ENCODE results near the gene PRPS1. TPM values are rescaled to one million over a fixed set of nuclear protein-coding genes. Genes with fewer than 3 reads are reported as not detected.
"Not testable (repeated sequence)": the region's sequence is repeated elsewhere in the genome, so short reads cannot be mapped to it uniquely, and the experiment has no call there.

Gene PRPS1
- total RNA-seq, 2 donors from 2014 or later = 19.0 to 23.8 TPM

DNA sequence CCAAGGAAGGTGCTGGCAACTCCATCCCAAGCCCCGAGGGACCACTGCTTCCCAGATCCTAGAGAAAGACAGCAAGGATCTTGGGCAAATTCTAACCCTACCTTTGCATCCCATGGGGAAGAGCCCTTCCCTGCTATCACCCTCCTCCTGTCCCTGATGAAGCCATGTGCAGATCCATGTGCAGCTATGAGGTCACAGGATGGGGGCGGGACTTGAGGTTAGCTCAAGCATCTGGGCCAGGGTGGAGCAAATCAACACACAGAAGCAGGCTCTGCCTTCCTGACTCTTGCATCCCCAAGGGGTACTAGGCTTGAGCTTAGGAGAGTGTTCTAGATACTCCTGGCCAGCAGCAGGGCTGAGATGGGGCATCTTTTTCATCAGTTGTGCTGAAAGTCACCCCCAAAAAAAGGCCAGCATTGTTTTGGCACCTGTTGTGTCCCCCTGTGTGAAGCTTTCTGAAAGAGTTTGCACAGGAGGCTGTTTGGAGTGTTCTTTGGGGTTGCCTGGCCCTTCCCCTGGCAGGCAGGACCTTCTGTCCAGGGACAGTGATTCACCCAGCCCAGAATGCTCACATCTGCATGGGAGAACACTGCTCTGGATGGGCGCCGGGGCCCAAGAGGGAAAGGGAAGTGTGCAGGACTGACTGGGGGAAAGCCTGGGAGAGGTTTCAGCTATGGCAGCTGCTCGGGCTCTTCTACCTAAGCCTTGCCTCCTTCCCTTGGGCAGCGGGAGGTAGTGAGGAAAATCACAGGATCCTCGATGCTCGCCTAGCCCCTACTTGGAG lies 50.8 kb downstream of the PRPS1 start:
- TF ChIP-seq, protein P1, sequence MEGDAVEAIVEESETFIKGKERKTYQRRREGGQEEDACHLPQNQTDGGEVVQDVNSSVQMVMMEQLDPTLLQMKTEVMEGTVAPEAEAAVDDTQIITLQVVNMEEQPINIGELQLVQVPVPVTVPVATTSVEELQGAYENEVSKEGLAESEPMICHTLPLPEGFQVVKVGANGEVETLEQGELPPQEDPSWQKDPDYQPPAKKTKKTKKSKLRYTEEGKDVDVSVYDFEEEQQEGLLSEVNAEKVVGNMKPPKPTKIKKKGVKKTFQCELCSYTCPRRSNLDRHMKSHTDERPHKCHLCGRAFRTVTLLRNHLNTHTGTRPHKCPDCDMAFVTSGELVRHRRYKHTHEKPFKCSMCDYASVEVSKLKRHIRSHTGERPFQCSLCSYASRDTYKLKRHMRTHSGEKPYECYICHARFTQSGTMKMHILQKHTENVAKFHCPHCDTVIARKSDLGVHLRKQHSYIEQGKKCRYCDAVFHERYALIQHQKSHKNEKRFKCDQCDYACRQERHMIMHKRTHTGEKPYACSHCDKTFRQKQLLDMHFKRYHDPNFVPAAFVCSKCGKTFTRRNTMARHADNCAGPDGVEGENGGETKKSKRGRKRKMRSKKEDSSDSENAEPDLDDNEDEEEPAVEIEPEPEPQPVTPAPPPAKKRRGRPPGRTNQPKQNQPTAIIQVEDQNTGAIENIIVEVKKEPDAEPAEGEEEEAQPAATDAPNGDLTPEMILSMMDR (IDR thresholded peaks at IDR 0.05) = no peak
- H3K27ac ChIP-seq = peak overlapping the region; percentile 81 to 86
- DNase-seq (ENCODE audit: low spot score) = peak; percentile 93
- peaks cover 0 to 59% of the 10 kb centered on the region in 2 donors for H3K4me1 ChIP-seq
- H3K27me3 ChIP-seq = no peaks in the 10 kb centered on the region
- no peaks in the 10 kb centered on the region for H3K9me3 ChIP-seq
- no peaks in the 10 kb centered on the region for H3K36me3 ChIP-seq
- H3K4me3 ChIP-seq = no peak overlapping the region

GRCh38 chrX:107682256-107682655 lies 53.9 kb downstream of the PRPS1 start:
- H3K36me3 ChIP-seq = no peaks in the 10 kb centered on the region
- no peak overlapping the region for H3K4me3 ChIP-seq
- TF ChIP-seq, protein P1 (IDR thresholded peaks at IDR 0.05) = no peak
- H3K27ac ChIP-seq = peak overlapping the region; percentile 57 to 66
- no peaks in the 10 kb centered on the region for H3K9me3 ChIP-seq
- no peak for DNase-seq (ENCODE audit: low spot score)
- H3K27me3 ChIP-seq = no peaks in the 10 kb centered on the region
- H3K4me1 ChIP-seq = peaks cover 0 to 57% of the 10 kb centered on the region in 2 donors

DNA sequence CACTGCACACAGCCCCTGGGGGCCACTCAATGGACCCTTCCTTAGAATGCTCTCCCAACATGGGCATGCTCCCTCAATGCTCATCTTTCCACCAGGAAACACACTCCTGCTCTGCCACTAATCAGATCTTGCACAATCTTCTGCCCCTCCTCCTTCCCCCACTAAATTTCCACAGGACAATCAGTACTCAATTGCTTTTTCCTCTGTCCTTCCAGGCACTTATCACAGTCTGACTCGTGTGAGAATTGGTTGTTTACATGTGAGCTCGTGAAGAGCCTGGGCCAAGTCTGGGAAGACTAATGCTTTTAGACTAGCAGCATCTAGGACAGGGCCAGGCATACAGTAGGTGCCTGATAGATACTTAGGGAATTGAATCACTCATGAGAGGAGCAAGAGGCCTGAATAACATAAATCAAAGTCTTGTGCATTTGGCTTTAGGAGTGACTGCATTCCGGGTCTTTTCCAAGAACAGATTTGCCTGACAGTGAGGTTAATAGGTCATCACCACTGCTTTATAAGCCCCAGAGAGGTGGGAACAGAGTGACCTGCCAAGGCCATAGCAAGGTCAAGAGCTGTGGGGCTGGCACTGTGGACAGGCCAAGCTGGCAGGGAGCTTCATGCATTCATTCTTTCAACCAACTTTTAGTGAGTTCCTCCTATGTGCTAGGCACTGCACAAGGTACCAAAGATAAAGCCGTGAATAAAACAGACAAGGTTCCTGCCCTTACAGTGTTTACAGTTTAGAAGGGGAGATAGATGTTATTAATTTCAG lies 55.0 kb downstream of the PRPS1 start:
- DNase-seq (ENCODE audit: low spot score) = peak; percentile 70
- TF ChIP-seq, protein P1 (IDR thresholded peaks at IDR 0.05) = no peak
- H3K4me3 ChIP-seq = no peak overlapping the region
- H3K9me3 ChIP-seq = no peaks in the 10 kb centered on the region
- H3K27me3 ChIP-seq = no peaks in the 10 kb centered on the region
- H3K36me3 ChIP-seq = no peaks in the 10 kb centered on the region
- H3K27ac ChIP-seq = peak overlapping the region; percentile 57 to 66
- peaks cover 0 to 52% of the 10 kb centered on the region in 2 donors for H3K4me1 ChIP-seq

DNA sequence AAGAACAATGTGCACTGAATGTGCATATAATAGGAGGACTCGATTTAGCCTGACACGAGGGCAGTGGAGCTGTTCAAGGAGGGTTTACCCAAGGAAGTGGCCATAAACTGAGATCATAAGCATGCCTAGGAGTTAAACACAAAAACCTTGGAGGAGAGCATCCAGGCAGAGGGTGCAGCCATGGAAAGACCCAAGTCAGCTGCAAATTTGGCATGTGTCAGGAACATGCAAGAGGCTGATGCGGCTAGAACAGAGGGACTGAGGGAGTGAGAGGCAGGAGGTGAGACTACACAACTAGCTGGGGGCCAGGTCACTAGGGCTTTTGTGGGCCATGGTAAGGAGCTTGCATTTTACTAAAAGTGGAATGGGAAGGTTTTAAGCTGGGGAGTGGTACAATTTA lies 55.6 kb downstream of the PRPS1 start:
- TF ChIP-seq, protein P1 (IDR thresholded peaks at IDR 0.05) = no peak
- H3K27me3 ChIP-seq = no peaks in the 10 kb centered on the region
- no peaks in the 10 kb centered on the region for H3K9me3 ChIP-seq
- no peaks in the 10 kb centered on the region for H3K36me3 ChIP-seq
- H3K27ac ChIP-seq = peak overlapping the region; percentile 57 to 66
- no peak for DNase-seq (ENCODE audit: low spot score)
- H3K4me1 ChIP-seq = peaks cover 0 to 46% of the 10 kb centered on the region in 2 donors
- no peak overlapping the region for H3K4me3 ChIP-seq

- Histone ChIP-seq H3K4me3 (no peak overlapping the region), H3K9me3 (no peaks in the 10 kb centered on the region), H3K36me3 (no peaks in the 10 kb centered on the region), H3K27ac (peak overlapping the region; percentile 37 to 66), H3K4me1 (peaks cover 0 to 36% of the 10 kb centered on the region in 2 donors), H3K27me3 (no peaks in the 10 kb centered on the region)
- DNase-seq (ENCODE audit: low spot score) = peak; percentile 91
- TF ChIP-seq, protein P1 (IDR thresholded peaks at IDR 0.05) = no peak
Measured at GRCh38 chrX:107684956-107685385, 56.7 kb downstream of the PRPS1 start.

DNA sequence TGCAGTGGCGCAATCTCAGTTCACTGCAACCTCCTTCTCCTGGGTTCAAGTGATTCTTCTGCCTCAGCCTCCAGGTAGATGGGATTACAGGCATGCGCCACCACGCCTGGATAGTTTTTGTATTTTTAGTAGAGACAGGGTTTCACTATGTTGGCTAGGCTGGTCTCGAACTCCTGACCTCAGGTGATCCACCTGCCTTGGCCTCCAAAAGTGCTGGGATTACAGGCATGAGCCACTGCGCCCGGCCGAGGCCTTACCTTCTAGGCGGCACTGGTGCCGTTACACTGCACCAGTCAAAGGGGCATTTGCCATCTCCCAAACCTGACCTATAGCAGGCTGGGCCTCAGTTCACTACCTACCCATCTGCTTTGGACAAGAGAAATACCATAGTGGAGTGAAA lies 57.3 kb downstream of the PRPS1 start:
- not testable (repeated sequence) for H3K36me3 ChIP-seq; H3K27me3 ChIP-seq; H3K9me3 ChIP-seq; DNase-seq (ENCODE audit: low spot score); H3K4me3 ChIP-seq
- Histone ChIP-seq H3K4me1 (peaks cover 0 to 35% of the 10 kb centered on the region in 2 donors), H3K27ac (peak overlapping the region; percentile 37 to 48)

All from right atrium auricular region (tissue), 2 donors.